Lower leg skin (tissue), 3 donors: ENCODE measurements around the gene PITPNC1.

Experiments
- POLR2A ChIP-seq, 2 donors: fragments of 450-650 bp; IDR thresholded peaks; one replicate each; pipeline ENCODE4 v1.6.1; 2016 to 2017; ENCODE audit warnings: antibody characterized with exemption in 2 of 2, mild to moderate bottlenecking in 1 of 2, moderate library complexity in 1 of 2
- TF ChIP-seq, protein P1 (sequence below), 3 donors: fragments of 450-650 bp; IDR thresholded peaks; one replicate each; pipeline ENCODE4 v1.5.1; 2016; ENCODE audit warnings: antibody characterized with exemption in 3 of 3, mild to moderate bottlenecking in 3 of 3, moderate library complexity in 2 of 3

DNA sequence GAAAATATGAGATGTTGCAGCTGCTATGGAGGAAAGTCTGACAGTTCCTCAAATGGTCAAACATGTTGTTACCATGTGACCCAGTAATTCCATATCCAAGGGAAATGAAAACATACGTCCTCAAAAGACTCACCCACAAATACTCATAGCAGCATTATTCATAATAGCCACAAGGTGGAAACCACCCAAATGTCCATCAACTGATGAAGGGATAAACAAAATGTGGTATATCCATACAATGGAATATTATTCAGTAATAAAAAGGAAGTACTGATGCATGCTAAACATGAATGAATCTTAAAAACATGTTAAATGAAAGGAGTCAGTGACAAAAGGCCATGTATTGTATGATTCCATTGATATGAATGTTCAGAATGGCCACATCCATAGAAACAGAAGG is 140.2 kb downstream of the PITPNC1 start:
- TF ChIP-seq, protein P1, sequence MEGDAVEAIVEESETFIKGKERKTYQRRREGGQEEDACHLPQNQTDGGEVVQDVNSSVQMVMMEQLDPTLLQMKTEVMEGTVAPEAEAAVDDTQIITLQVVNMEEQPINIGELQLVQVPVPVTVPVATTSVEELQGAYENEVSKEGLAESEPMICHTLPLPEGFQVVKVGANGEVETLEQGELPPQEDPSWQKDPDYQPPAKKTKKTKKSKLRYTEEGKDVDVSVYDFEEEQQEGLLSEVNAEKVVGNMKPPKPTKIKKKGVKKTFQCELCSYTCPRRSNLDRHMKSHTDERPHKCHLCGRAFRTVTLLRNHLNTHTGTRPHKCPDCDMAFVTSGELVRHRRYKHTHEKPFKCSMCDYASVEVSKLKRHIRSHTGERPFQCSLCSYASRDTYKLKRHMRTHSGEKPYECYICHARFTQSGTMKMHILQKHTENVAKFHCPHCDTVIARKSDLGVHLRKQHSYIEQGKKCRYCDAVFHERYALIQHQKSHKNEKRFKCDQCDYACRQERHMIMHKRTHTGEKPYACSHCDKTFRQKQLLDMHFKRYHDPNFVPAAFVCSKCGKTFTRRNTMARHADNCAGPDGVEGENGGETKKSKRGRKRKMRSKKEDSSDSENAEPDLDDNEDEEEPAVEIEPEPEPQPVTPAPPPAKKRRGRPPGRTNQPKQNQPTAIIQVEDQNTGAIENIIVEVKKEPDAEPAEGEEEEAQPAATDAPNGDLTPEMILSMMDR (IDR thresholded peaks at IDR 0.05), result no peak
- TF ChIP-seq POLR2A (IDR thresholded peaks at IDR 0.05), result no peak
